ENCODE measurements around the gene ITPK1. TPM values are rescaled to one million over a fixed set of nuclear protein-coding genes. Genes with fewer than 3 reads are reported as not detected.
"Not testable (repeated sequence)": the region's sequence is repeated elsewhere in the genome, so short reads cannot be mapped to it uniquely, and the experiment has no call there.

Gene ITPK1
- total RNA-seq, 2 experiments from 2014 or later: 28.1 to 35.2 TPM

DNA sequence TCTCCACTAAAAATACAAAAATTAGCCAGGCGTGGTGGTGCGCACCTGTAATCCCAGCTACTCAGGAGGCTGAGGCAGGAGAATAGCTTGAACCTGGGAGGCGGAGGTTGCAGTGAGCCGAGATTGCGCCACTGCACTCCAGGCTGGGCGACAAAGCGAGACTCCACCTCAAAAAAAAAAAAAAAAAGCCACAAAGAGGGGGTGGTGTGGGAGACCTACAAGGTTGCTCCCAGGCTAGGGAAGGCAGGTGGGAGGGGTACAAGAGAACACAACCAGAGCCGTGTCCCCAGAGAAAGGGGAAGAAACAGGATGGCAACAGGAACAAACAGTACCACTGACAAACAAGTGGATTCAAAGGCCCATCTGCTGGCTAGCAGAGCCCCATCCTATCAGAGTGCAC is 4.2 kb downstream of the ITPK1 start:
- POLR2A ChIA-PET, H3K4me3 Mint-ChIP-seq, H3K36me3 Mint-ChIP-seq, H3K27me3 Mint-ChIP-seq, H3K9me3 Mint-ChIP-seq, H3K27ac Mint-ChIP-seq, DNase-seq: not testable (repeated sequence)
- intact Hi-C loops (cut with micrococcal nuclease): loop anchor here (5.0 to 10.0 kb wide), 4 partner anchors 41 to 503 kb away; no protein-coding TSS in a partner anchor
- peaks cover 21% of the 10 kb centered on the region for H3K4me1 Mint-ChIP-seq (ENCODE audit: low read depth)
- CTCF ChIA-PET: interaction anchor here (0.6 to 8.6 kb wide), 8 partner anchors 8 to 193 kb away, joined by 3 to 152 read pairs (median 28); no protein-coding TSS in a partner anchor

- ChIA-PET CTCF (interaction anchor here (0.6 to 8.6 kb wide), 4 partner anchors 9 to 194 kb away, joined by 3 to 152 read pairs (median 4); no protein-coding TSS in a partner anchor), POLR2A (no interaction called here)
- no peaks in the 10 kb centered on the region for H3K9me3 Mint-ChIP-seq
- DNase-seq: no peak
- no peak overlapping the region for H3K27ac Mint-ChIP-seq
- no peaks in the 10 kb centered on the region for H3K36me3 Mint-ChIP-seq
- peaks cover 18% of the 10 kb centered on the region for H3K4me1 Mint-ChIP-seq (ENCODE audit: low read depth)
- no peak overlapping the region for H3K4me3 Mint-ChIP-seq
- no peaks in the 10 kb centered on the region for H3K27me3 Mint-ChIP-seq
- intact Hi-C loops (cut with micrococcal nuclease): loop anchor here (5.0 to 10.0 kb wide), 4 partner anchors 41 to 504 kb away; no protein-coding TSS in a partner anchor
Measured at GRCh38 chr14:93110856-93111419, 4.8 kb downstream of the ITPK1 start.

GRCh38 chr14:93109572-93110481 is 5.9 kb downstream of the ITPK1 start:
- intact Hi-C loops (cut with micrococcal nuclease): loop anchor here (5.0 to 10.0 kb wide), 4 partner anchors 42 to 505 kb away; no protein-coding TSS in a partner anchor
- H3K4me1 Mint-ChIP-seq (ENCODE audit: low read depth): peaks cover 21% of the 10 kb centered on the region
- POLR2A ChIA-PET: no interaction called here

DNA sequence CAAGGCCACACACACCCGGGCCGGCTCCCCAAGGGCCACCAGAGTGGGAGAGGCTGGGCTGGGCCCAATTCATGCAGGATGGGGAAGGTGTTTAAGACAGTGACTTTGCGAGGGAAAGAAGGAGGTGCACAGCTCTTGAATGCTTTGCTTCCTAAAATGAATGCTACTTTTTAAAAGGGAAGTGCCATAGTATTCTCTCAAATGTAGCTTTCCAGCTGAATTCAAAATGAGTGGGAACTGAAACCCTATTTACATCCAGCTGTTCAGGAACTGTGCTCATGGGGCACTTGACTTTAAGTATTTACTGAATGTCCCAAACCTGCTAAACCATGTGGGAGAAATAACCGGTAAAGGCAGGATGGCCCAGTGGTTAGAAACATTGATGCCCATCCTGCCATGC is 7.6 kb downstream of the ITPK1 start:
- no peak overlapping the region for H3K27ac Mint-ChIP-seq
- ChIA-PET CTCF (no interaction called here), POLR2A (no interaction called here)
- DNase-seq: no peak
- H3K9me3 Mint-ChIP-seq: no peaks in the 10 kb centered on the region
- peaks cover 24% of the 10 kb centered on the region for H3K4me1 Mint-ChIP-seq (ENCODE audit: low read depth)
- H3K4me3 Mint-ChIP-seq: no peak overlapping the region
- intact Hi-C loops (cut with micrococcal nuclease): no loop called here
- H3K36me3 Mint-ChIP-seq: no peaks in the 10 kb centered on the region
- no peaks in the 10 kb centered on the region for H3K27me3 Mint-ChIP-seq

More at GRCh38 chr14:93109572-93110481, 5.9 kb downstream of the ITPK1 start:
- CTCF ChIA-PET: no interaction called here
- no peak for DNase-seq
- Mint-ChIP-seq H3K9me3 (no peaks in the 10 kb centered on the region), H3K27me3 (no peaks in the 10 kb centered on the region), H3K4me3 (no peak overlapping the region), H3K36me3 (no peaks in the 10 kb centered on the region), H3K27ac (no peak overlapping the region)

- no peaks in the 10 kb centered on the region for H3K27me3 Mint-ChIP-seq
- H3K9me3 Mint-ChIP-seq: no peaks in the 10 kb centered on the region
- H3K4me3 Mint-ChIP-seq: no peak overlapping the region
- H3K4me1 Mint-ChIP-seq (ENCODE audit: low read depth): peaks cover 20% of the 10 kb centered on the region
- ChIA-PET CTCF (interaction anchor here (1.2 kb wide), 1 partner anchor 26 kb away, joined by 3 read pairs; no protein-coding TSS in a partner anchor), POLR2A (no interaction called here)
- H3K36me3 Mint-ChIP-seq: no peaks in the 10 kb centered on the region
- no peak overlapping the region for H3K27ac Mint-ChIP-seq
- intact Hi-C loops (cut with micrococcal nuclease): no loop called here
- no peak for DNase-seq
Measured at GRCh38 chr14:93107453-93107852, 8.3 kb downstream of the ITPK1 start.

- ChIA-PET POLR2A (no interaction called here), CTCF (interaction anchor here (1.0 to 1.2 kb wide), 2 partner anchors 27 to 77 kb away, joined by 3 read pairs; no protein-coding TSS in a partner anchor)
- Mint-ChIP-seq H3K36me3 (no peaks in the 10 kb centered on the region), H3K9me3 (no peaks in the 10 kb centered on the region), H3K27ac (no peak overlapping the region), H3K4me3 (no peak overlapping the region), H3K4me1 (ENCODE audit: low read depth) (peaks cover 20% of the 10 kb centered on the region), H3K27me3 (no peaks in the 10 kb centered on the region)
- DNase-seq: no peak
- intact Hi-C loops (cut with micrococcal nuclease): no loop called here
Measured at GRCh38 chr14:93106541-93107156, 9.1 kb downstream of the ITPK1 start.

DNA sequence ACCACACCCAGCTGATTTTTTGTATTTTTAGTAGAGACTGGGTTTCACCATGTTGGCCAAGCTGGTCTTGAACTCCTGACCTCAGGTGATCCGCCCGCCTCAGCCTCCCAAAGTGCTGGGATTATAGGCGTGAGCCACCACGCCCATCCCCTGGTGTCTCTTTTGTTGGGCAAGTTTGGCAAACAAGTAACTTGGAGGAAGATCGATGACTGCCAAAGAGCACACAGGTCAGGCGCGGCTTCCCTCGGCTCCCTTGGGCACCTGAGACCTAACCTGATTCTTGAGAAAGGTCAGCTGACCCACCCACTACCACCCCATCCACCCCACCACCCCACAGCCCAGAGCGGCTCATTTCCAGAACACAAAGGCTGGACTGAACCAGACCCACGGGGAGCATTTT is 9.9 kb downstream of the ITPK1 start:
- CTCF ChIA-PET: interaction anchor here (1.0 to 5.1 kb wide), 3 partner anchors 7 to 78 kb away, joined by 3 to 54 read pairs (median 4); no protein-coding TSS in a partner anchor
- H3K9me3 Mint-ChIP-seq; DNase-seq; H3K36me3 Mint-ChIP-seq; H3K27me3 Mint-ChIP-seq; H3K27ac Mint-ChIP-seq; intact Hi-C loops (cut with micrococcal nuclease); POLR2A ChIA-PET; H3K4me3 Mint-ChIP-seq: not testable (repeated sequence)
- H3K4me1 Mint-ChIP-seq (ENCODE audit: low read depth): peaks cover 20% of the 10 kb centered on the region

DNA sequence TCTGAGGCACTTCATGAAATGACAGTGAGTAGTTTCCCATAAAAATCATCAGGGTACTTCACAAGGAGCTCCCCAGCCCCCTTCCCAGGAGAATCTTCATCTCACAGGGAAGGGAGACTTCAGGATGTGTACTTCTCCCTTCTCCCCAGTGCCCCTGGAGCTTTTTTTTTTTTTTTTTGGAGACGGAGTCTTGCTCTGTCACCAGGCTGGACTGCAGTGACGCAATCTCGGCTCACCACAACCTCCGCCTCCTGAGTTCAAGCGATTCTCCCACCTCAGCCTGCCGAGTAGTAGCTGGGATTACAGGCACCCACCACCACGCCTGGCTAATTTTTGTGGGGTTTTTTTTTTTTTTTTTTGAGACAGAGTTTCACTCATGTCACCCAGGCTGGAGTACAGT is 10.4 kb downstream of the ITPK1 start:
- Mint-ChIP-seq H3K9me3 (no peaks in the 10 kb centered on the region), H3K36me3 (no peaks in the 10 kb centered on the region), H3K4me3 (no peak overlapping the region), H3K27me3 (no peaks in the 10 kb centered on the region), H3K27ac (no peak overlapping the region), H3K4me1 (ENCODE audit: low read depth) (peaks cover 20% of the 10 kb centered on the region)
- DNase-seq: no peak
- CTCF ChIA-PET: interaction anchor here (1.3 to 5.1 kb wide), 3 partner anchors 8 to 34 kb away, joined by 4 to 54 read pairs (median 7); no protein-coding TSS in a partner anchor
- POLR2A ChIA-PET: interaction anchor here (0.6 kb wide), 1 partner anchor 101 kb away, joined by 3 read pairs; the partner anchor contains the start of gene GON7
- intact Hi-C loops (cut with micrococcal nuclease): no loop called here

DNA sequence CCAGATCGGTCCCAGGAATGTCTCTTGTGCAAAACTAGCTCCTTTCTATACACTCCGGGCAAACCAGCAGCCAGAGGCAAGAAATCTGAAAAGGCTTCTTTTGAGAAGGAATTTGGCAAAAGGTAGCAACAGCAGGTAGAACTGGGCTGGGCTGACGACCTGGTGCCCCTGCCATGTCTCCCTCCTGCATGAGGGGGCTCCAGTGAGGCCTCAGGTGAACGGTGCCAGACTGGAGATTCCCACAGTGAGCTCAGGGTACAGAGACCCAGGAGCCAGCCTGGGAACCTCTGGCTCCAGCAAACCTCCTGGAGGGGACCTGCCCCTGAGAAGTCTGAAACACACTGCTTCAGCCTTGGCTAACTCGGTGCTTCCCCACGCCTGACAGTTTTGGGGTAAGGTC is 10.8 kb downstream of the ITPK1 start:
- Mint-ChIP-seq H3K27ac (no peak overlapping the region), H3K4me1 (ENCODE audit: low read depth) (peaks cover 20% of the 10 kb centered on the region), H3K4me3 (no peak overlapping the region), H3K9me3 (no peaks in the 10 kb centered on the region), H3K27me3 (no peaks in the 10 kb centered on the region), H3K36me3 (no peaks in the 10 kb centered on the region)
- intact Hi-C loops (cut with micrococcal nuclease): no loop called here
- ChIA-PET CTCF (interaction anchor here (1.3 to 5.1 kb wide), 3 partner anchors 8 to 34 kb away, joined by 4 to 54 read pairs (median 7); no protein-coding TSS in a partner anchor), POLR2A (interaction anchor here (0.6 kb wide), 1 partner anchor 102 kb away, joined by 3 read pairs; the partner anchor contains the start of gene GON7)
- no peak for DNase-seq

DNA sequence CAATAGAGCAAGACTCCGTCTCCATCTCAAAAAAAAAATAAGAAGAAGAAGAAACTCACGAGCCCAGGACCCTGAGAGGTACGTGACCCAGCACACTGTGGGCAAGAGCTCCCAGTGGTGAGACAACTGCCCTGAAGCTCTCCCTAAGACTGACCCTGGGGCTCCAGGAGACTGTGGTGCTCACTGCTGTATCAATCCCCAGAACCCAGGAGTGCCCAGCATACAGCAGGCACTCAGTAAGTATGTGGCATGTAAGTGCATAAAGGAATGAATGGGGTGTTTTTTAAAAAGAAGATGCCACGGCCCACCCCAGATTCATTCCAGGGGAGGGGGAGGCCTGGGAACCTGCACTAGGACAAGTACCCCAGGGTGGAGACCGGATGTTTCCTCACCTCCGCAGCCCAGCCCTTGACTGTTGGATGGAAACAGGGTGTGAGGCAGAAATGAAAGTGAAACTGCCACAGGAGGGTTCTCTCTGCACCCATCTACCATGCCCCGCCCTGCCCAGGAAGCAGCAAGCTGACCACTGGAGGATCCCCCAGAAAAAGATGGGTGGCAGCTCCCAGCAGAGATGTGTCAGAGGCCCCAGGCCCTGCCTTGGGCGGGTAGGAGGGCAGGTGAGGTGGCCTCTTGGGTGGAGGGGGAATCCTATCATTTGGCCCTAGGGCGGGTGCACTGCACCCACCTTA is 12.2 kb downstream of the ITPK1 start:
- peak; percentile 84 for DNase-seq
- H3K4me3 Mint-ChIP-seq: peak overlapping the region; percentile 63
- ChIA-PET POLR2A (interaction anchor here (0.6 kb wide), 1 partner anchor 37 kb away, joined by 5 read pairs; no protein-coding TSS in a partner anchor), CTCF (interaction anchor here (0.9 to 5.1 kb wide), 5 partner anchors 10 to 152 kb away, joined by 3 to 54 read pairs (median 7); no protein-coding TSS in a partner anchor)
- no peaks in the 10 kb centered on the region for H3K36me3 Mint-ChIP-seq
- intact Hi-C loops (cut with micrococcal nuclease): loop anchor here (1.0 kb wide), 1 partner anchor 10 kb away; no protein-coding TSS in a partner anchor
- H3K9me3 Mint-ChIP-seq: no peaks in the 10 kb centered on the region
- no peaks in the 10 kb centered on the region for H3K27me3 Mint-ChIP-seq
- peak overlapping the region; percentile 91 for H3K27ac Mint-ChIP-seq
- peaks cover 20% of the 10 kb centered on the region for H3K4me1 Mint-ChIP-seq (ENCODE audit: low read depth)

DNA sequence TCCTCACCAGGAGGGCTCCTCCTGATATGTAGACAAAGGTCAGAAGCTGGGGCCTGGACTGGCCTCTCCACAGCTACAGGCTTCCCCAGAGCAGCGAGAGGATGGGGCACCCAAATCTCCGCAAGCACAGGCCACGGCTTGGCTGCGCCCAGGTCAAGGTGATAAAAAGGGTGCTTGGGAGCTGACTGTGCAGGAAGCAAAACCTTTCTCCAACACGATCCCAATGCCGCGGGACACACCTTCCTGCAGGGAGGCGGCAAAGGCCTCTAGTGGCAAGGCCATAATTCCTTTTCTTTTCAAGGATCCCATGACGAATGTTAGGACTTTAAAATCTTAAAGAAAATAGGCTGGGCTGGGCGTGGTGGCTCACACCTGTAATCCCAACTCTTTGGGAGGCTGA is 13.6 kb downstream of the ITPK1 start:
- DNase-seq: no peak
- H3K27me3 Mint-ChIP-seq: no peaks in the 10 kb centered on the region
- no peak overlapping the region for H3K27ac Mint-ChIP-seq
- ChIA-PET CTCF (interaction anchor here (0.8 to 5.1 kb wide), 3 partner anchors 11 to 150 kb away, joined by 4 to 54 read pairs (median 8); no protein-coding TSS in a partner anchor), POLR2A (no interaction called here)
- peaks cover 20% of the 10 kb centered on the region for H3K4me1 Mint-ChIP-seq (ENCODE audit: low read depth)
- H3K4me3 Mint-ChIP-seq: no peak overlapping the region
- no peaks in the 10 kb centered on the region for H3K9me3 Mint-ChIP-seq
- no peaks in the 10 kb centered on the region for H3K36me3 Mint-ChIP-seq
- intact Hi-C loops (cut with micrococcal nuclease): no loop called here

Data from activated CD4-positive, alpha-beta memory T cell treated with anti-CD3 and anti-CD28 coated beads for 36 hours (primary cell).